IPS-15b (cell line): ENCODE results near the gene CAMK2B.

Source experiments
- H3K27me3 ChIP-seq: one replicate; pipeline ENCODE4 v1.6.1; 2013; ENCODE audit warnings: low read length; ENCODE audit not compliant: control insufficient read depth, insufficient read depth
- H3K36me3 ChIP-seq: one replicate; pipeline ENCODE4 v1.6.1; 2013; ENCODE audit warnings: low read length; ENCODE audit not compliant: control insufficient read depth, insufficient read depth
- H3K4me1 ChIP-seq: one replicate; pipeline ENCODE4 v1.6.1; 2013; ENCODE audit warnings: mild to moderate bottlenecking, low read length; ENCODE audit not compliant: control insufficient read depth, insufficient read depth
- H3K4me3 ChIP-seq: one replicate; pipeline ENCODE4 v1.5.1; 2013; ENCODE audit warnings: low read depth, low read length
- H3K9ac ChIP-seq: one replicate; pipeline ENCODE4 v1.6.1; 2013; ENCODE audit warnings: low read depth, mild to moderate bottlenecking, low read length
- H3K9me3 ChIP-seq: one replicate; pipeline ENCODE4 v1.6.1; 2013; ENCODE audit warnings: mild to moderate bottlenecking, low read length; ENCODE audit not compliant: control insufficient read depth, insufficient read depth

CAMK2B gene

DNA sequence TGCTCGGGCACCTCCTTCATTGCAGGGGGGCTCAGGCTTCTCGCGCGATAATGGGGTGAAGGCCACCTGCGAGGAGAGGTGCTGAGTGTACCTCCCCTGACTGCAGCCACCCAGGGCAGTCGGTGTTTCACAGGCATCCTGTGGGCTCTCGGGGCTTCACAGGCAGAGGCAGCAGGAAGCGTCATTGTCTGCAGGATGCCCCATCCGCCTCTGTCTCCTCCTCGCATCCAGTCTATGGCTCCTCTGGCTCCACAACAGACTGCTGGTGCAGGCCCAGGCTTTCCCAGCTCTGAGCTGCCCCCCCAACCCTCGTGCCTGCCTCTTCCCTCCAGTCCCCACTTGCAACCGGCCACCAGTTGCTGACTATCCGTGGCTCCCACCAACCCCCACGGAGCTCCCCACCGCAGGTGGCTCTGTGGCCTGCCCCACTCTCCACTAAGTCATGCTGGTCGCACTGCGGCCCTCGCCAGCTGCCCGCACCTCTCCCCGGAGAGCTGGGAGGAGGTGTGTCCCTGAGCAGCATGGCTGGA, 36.5 kb downstream of the CAMK2B start:
- H3K9me3 ChIP-seq, result no peaks in the 10 kb centered on the region
- H3K4me3 ChIP-seq, result no peak overlapping the region
- H3K27me3 ChIP-seq, result peaks cover 2% of the 10 kb centered on the region
- H3K9ac ChIP-seq, result no peak overlapping the region
- H3K36me3 ChIP-seq, result no peaks in the 10 kb centered on the region
- no peaks in the 10 kb centered on the region for H3K4me1 ChIP-seq

GRCh38 chr7:44288381-44288685, 37.1 kb downstream of the CAMK2B start:
- Histone ChIP-seq H3K9me3 (no peaks in the 10 kb centered on the region), H3K27me3 (peaks cover 2% of the 10 kb centered on the region), H3K36me3 (no peaks in the 10 kb centered on the region), H3K4me1 (no peaks in the 10 kb centered on the region), H3K9ac (no peak overlapping the region), H3K4me3 (no peak overlapping the region)

DNA sequence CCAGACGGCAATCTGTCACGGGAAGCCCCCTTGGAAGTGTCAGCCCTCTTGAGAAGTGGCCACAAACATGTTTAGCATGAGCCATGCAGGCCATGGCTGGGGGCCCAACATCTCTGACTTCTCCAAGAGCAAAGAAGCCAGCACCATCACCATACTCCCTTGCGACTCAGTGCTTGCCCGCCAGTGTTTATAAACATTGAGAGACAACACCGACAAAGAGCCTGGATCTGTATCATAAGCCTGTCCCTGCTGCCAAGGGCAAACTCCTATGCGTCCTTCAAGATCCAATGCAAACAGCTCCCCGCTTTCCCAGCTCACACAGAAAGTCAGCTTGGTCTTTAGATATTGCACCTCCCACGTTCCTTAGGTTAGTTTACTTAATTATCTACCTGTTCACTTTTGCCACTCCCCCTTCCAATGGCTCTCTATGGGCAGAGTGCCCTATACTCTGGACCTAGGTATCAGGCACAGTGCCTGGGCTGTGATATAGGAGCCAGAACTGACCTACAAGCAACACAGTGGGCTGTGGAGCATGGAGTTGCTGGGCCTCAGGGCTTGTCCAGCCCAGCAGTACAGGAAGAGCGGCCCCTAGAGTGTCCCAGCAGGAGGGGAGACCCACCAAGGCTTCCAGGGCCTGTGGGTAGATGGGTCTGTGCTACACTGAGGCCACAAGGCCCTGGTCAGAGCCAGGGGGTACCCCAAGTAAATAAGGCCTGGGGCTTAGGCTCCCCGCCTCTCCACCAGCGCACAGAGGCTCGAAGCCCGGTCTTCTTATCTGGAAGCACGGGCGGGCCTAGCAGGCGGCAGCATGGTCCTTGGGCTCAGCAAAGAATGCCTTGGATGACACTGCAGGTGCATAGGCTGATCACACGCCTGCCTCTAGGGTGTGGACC, 37.7 kb downstream of the CAMK2B start:
- no peaks in the 10 kb centered on the region for H3K36me3 ChIP-seq
- H3K9me3 ChIP-seq, result no peaks in the 10 kb centered on the region
- H3K4me1 ChIP-seq, result no peaks in the 10 kb centered on the region
- no peak overlapping the region for H3K9ac ChIP-seq
- H3K4me3 ChIP-seq, result no peak overlapping the region
- peaks cover 2% of the 10 kb centered on the region for H3K27me3 ChIP-seq

DNA sequence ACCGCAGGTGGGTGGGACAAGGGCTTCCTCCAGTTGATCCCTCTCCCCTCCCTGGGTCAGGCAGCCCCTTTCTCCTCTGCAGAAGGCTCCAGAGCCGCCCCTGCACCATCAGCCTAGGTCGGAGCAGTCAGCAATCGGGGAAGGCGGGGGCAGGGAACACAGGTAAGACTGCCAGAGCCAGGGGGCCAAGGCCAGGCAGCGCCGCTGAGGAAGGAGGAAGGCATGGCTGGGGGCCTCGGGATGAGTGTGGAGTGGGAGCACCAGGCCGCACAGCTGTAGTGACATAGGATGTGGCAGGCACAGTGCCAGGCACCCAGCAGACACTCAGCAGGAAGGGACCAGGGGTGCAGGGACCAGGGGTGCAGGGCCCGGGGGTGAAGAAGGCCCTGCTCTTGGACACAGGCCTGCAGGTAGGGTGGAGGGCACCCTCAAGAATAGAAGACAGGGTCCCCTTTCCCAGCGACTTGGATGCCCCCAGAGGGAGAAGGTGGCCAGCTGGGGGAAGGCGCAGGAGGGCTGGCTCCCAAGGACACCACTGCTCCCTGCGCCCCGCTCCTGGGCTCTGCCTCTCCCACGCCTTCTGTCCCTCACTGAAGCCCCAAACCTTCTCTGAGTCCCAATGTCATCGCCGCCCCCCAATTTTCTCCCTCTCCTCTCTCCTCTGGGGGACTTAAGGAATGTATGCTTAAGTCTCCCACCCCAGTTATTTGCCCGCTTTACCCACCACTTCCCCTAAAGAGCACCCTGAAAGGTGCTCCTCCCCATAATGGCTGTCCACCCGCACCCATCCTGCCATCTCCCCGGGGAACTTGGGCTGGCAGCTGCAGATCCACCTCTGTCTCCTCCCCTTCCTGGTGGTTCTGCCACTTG, 38.5 kb downstream of the CAMK2B start:
- Histone ChIP-seq H3K36me3 (no peaks in the 10 kb centered on the region), H3K9ac (no peak overlapping the region), H3K4me3 (no peak overlapping the region), H3K27me3 (no peaks in the 10 kb centered on the region), H3K4me1 (no peaks in the 10 kb centered on the region), H3K9me3 (no peaks in the 10 kb centered on the region)

DNA sequence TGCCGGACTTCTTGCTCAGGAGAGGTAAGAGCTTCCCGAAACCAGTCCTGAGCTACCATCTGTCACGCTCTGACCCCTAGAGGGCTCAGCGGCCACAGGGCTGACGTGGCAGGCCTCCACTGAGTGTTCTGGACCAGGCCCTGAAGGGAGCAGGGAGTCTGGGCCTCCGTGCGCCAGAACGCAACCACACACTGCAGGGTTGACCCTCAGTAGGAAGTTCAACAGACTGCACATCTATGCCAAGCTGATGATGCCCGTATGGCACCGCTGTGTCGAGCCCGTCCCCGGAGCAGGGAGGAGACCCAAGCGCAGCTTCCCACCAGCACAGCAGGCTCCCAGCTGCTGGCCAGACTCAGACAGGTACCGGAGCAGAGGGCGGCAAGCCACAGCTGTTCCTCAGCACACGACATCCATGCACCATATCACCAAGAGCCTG, 39.2 kb downstream of the CAMK2B start:
- H3K4me1 ChIP-seq, result no peaks in the 10 kb centered on the region

DNA sequence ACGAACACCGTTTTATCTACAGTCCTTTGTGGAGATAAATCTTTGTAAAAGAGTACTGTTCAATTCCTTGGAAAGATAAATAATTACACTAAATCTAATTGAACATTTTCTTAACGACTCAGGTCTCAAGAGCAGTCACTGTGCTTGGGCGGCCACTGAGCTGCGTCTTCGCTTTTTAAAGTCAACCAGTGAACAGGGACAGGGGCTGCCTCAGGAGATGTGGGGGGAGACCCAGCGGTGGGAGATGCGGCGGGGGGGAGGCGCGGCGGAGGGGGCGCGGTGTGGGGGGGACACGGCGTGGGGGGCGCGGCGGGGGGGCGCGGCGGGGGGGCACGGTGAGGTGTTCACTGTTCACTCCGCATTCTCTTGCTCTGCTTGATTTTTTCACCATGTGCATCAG, 39.8 kb downstream of the CAMK2B start:
- H3K4me1 ChIP-seq, result no peaks in the 10 kb centered on the region
- no peaks in the 10 kb centered on the region for H3K27me3 ChIP-seq

More for the DNA sequence above, 39.2 kb downstream of the CAMK2B start:
- H3K9ac ChIP-seq, result no peak overlapping the region
- H3K36me3 ChIP-seq, result no peaks in the 10 kb centered on the region
- no peaks in the 10 kb centered on the region for H3K9me3 ChIP-seq
- H3K4me3 ChIP-seq, result no peak overlapping the region
- no peaks in the 10 kb centered on the region for H3K27me3 ChIP-seq

GRCh38 chr7:44284881-44285541, 40.4 kb downstream of the CAMK2B start:
- Histone ChIP-seq H3K4me1 (no peaks in the 10 kb centered on the region), H3K9me3 (no peaks in the 10 kb centered on the region), H3K9ac (no peak overlapping the region), H3K36me3 (no peaks in the 10 kb centered on the region), H3K4me3 (no peak overlapping the region), H3K27me3 (no peaks in the 10 kb centered on the region)

More for the DNA sequence above, 39.8 kb downstream of the CAMK2B start:
- H3K36me3 ChIP-seq, result no peaks in the 10 kb centered on the region
- H3K9me3 ChIP-seq, result no peaks in the 10 kb centered on the region
- H3K4me3 ChIP-seq, result no peak overlapping the region
- no peak overlapping the region for H3K9ac ChIP-seq

GRCh38 chr7:44284216-44284615, 41.2 kb downstream of the CAMK2B start:
- H3K9ac ChIP-seq, result no peak overlapping the region
- H3K9me3 ChIP-seq, result no peaks in the 10 kb centered on the region
- no peaks in the 10 kb centered on the region for H3K4me1 ChIP-seq
- H3K27me3 ChIP-seq, result no peaks in the 10 kb centered on the region
- no peaks in the 10 kb centered on the region for H3K36me3 ChIP-seq
- H3K4me3 ChIP-seq, result no peak overlapping the region

DNA sequence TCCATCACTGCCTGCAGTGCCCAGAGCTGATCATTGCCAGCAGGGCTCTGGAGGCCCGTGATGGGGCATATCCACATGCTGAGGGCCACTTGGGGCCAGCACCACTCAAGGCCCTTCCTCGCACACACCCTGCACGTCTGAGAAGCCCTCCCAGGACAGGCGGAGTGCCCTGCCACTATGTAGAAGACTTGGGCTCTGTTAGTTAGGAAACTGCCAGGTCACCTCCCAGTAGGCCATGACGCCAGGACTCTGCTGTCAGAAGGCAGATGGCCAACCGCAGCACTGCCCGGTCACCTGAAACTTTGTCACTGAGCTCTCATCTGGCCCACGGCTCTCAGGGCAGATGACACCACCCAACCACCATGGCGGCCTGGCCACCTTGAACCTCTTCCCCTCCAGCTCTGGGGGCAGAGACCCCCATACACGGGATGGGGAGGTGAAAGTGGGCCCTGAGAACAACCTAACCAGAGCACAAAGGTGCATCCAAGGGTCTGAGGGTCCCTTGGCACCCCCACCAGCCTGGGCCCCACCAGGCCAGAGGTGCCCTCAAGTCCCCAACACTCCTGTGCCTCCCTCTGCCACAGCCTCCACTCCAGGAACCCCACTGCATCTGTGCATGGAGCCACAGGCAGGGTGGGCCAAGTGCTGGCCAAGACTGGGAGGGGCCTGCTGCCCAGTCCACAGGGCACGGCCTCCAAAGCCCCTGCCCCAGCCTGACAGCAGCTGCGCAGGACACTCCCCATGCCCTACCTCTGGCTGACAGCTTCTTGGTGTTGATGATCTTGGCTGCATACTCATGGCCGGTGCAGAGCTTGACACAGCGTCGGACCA, 41.8 kb downstream of the CAMK2B start:
- no peaks in the 10 kb centered on the region for H3K9me3 ChIP-seq
- no peaks in the 10 kb centered on the region for H3K36me3 ChIP-seq
- no peaks in the 10 kb centered on the region for H3K4me1 ChIP-seq
- H3K27me3 ChIP-seq, result peaks cover 3% of the 10 kb centered on the region
- no peak overlapping the region for H3K4me3 ChIP-seq
- no peak overlapping the region for H3K9ac ChIP-seq

GRCh38 chr7:44282601-44283171, 42.7 kb downstream of the CAMK2B start:
- H3K36me3 ChIP-seq, result no peaks in the 10 kb centered on the region
- no peak overlapping the region for H3K4me3 ChIP-seq
- no peaks in the 10 kb centered on the region for H3K4me1 ChIP-seq
- H3K27me3 ChIP-seq, result peaks cover 9% of the 10 kb centered on the region
- no peaks in the 10 kb centered on the region for H3K9me3 ChIP-seq
- no peak overlapping the region for H3K9ac ChIP-seq
